ENCODE results near the gene ATAD3A. TPM values are rescaled to one million over a fixed set of nuclear protein-coding genes. Genes with fewer than 3 reads are reported as not detected.

Gene ATAD3A
- total and polyA plus RNA-seq, 2 of the 4 experiments (the other 2 are of a cell fraction): 27.2 to 34.0 TPM

DNA sequence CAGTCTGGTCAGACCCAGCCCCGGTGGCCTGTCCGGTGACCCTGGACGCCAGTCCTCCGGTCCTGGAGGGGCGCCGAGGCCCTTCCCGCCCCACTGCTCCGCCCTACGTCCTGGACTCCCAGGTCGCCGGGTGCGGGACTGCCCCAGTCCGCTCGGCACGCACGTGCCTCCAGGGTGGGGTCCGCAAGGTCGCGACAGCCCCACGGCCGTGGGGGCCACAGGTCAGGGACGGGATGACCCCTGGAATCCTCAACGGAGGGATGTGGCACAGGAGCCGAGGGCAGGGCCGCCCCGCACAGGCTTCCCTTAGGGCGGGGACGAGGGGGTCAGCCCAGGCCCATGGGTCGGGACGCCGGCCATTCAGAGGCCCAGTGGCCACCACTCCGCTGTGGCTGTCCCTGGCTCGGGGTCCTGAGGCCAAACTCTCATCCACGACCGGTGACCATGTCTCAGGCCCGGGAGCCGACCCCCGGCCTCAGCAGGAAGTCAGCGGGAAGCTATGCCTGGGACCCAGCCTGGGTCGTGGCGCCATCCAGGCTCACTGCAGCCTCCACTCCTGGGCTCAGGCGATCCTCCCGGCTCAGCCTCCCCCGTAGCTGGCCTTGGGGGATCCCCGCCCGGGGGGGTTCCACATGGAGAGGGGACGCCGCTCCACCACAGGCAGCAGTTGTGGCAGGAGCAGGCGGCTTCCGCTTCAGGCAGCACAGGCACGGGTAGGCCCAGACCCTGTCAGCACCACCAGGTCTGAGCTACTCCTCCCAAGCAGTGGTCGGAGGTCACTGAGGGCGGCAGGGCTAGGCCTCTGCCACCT is 29.1 kb downstream of the ATAD3A start (continued):
- TF ChIP-seq MAZ (IDR thresholded peaks at IDR 0.05; ENCODE audit: borderline replicate concordance, low read depth, low read length): no peak

DNA sequence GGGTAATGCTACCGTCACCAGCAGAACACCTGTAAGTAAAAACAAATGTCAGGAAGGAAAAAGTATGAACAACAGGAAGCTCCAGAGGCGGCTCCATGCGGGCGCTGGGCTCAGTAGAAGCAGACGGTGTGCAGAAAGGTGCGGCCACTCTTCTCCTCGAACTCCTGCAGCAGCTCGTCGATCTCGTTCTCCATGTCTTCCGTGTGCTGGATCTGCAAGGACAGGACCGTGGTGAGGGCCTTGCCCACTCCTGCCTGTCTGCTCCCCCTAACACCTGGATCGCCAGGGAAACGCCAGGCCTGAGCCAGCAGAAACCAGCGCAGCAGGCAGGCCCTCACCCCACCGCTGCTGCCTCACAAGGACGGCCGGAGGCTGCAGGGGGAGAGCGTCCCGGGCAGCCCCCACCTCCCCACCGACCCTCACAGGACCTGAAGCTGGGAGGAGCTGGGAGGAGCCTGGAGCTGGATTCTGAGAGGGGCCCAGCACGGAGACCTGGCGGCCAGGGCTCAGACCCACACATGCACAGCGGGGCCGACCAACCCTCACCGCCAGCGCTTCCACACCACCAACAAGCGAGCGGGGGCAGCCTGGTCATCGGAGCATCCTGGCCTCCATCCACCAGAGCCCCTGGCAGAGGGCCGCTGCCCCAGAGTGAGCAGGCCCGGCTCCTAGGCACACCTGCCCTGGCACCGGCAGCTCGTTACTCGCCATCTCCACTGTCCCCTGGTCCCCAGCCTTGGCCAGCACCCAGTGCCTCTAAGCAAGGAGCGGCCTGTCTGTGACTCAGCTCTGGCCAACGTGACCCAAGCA is 30.2 kb downstream of the ATAD3A start:
- Histone ChIP-seq H3K4me3 (ENCODE audit: insufficient read depth, low read depth, low read length) (no peak overlapping the region), H2AK9ac (replicated peaks; ENCODE audit: low read depth, low read length, poor library complexity) (peak overlapping the region; percentile 23), H3K27ac (ENCODE audit: insufficient read depth, low read length) (no peak overlapping the region), H2BK20ac (ENCODE audit: low read depth, low read length) (no peak overlapping the region), H3K18ac (ENCODE audit: low read depth, low read length) (no peak overlapping the region), H3K27me3 (ENCODE audit: control insufficient read depth, insufficient read depth, low read length) (no peaks in the 10 kb centered on the region), H2BK120ac (ENCODE audit: low read depth, low read length) (no peak overlapping the region), H4K20me1 (ENCODE audit: insufficient read depth, low read length) (peaks cover 38% of the 10 kb centered on the region), H3K4me1 (ENCODE audit: control insufficient read depth, insufficient read depth, low read length) (peaks cover 20% of the 10 kb centered on the region), H2AFZ (replicated peaks; ENCODE audit: low read length, poor library complexity) (peak overlapping the region; percentile 24), H3K23ac (ENCODE audit: low read depth, low read length) (no peak overlapping the region), H4K91ac (ENCODE audit: insufficient read depth, low read depth, low read length) (no peak overlapping the region), H2BK15ac (ENCODE audit: low read depth, low read length) (no peak overlapping the region), H3K9ac (ENCODE audit: low read depth, low read length) (no peak overlapping the region), H3K9me1 (ENCODE audit: insufficient read depth, low read length) (peaks cover 17% of the 10 kb centered on the region), H3K56ac (ENCODE audit: extremely low read depth, insufficient read depth, low read length) (no peak overlapping the region), H3K4me2 (ENCODE audit: low read depth, low read length) (no peak overlapping the region), H3K9me3 (ENCODE audit: control insufficient read depth, insufficient read depth, low read length) (no peaks in the 10 kb centered on the region), H3K79me1 (ENCODE audit: low read depth in 1 of 2, low read length in 2 of 2) (peaks cover 10 to 57% of the 10 kb centered on the region in 2 experiments), H2AK5ac (ENCODE audit: low read depth, low read length) (no peak overlapping the region), H3K14ac (replicated peaks; ENCODE audit: low read depth, low read length) (no peak overlapping the region), H3K4ac (ENCODE audit: low read depth, low read length) (no peak overlapping the region), H4K8ac (ENCODE audit: low read depth in 2 of 2, low read length in 2 of 2) (no peak overlapping the region), H2BK5ac (ENCODE audit: low read depth, low read length, poor library complexity, severe bottlenecking) (no peak overlapping the region), H3K36me3 (ENCODE audit: control insufficient read depth, insufficient read depth, low read length) (peaks cover 34% of the 10 kb centered on the region), H4K5ac (ENCODE audit: low read depth, low read length) (no peak overlapping the region)
- intact Hi-C loops (cut with micrococcal nuclease): no loop called here
- DNase-seq (no peak), ATAC-seq (ENCODE audit: low read depth) (no peak)
- no peak for TF ChIP-seq CEBPB (IDR thresholded peaks at IDR 0.05; ENCODE audit: low read depth, low read length)
- TF ChIP-seq RAD21 (IDR thresholded peaks at IDR 0.05; ENCODE audit: low read length): no peak
- TF ChIP-seq CHD1 (IDR thresholded peaks at IDR 0.05; ENCODE audit: low read depth, low read length): no peak
- no peak for TF ChIP-seq MAZ (IDR thresholded peaks at IDR 0.05; ENCODE audit: borderline replicate concordance, low read depth, low read length)
- dilution Hi-C loops (cut with HindIII; ENCODE audit: low sequenced_read_pairs, unreplicated experiment): no loop called here
- 91% methylated on average over 8 of the region's 37 CpGs; no CpG with 5 or more reads in 1 of the 2 experiments for WGBS, 2 experiments (ENCODE audit: extremely low coverage in 2 of 2, insufficient read length in 1 of 2)
- POLR2A ChIA-PET (ENCODE audit: unreplicated experiment): no interaction called here
- in situ Hi-C loops (cut with MboI; ENCODE audit: low sequenced_read_pairs): no loop called here
- CTCF ChIA-PET: no interaction called here
- BruUV-seq (replicated peaks): no TSS peak

Data from IMR-90 (cell line).